Heart right ventricle (tissue), 16 donors: ENCODE data around the gene NPPB. TPM values are rescaled to one million over a fixed set of nuclear protein-coding genes. Genes with fewer than 3 reads are reported as not detected.

ENCODE experiments used
- ATAC-seq, 8 donors: fragments of 200-7000 bp; cut with Tn5 transposase; one replicate each; pipeline ENCODE4 v1.9.1; 2020; ENCODE audit warnings: mild to moderate bottlenecking in 8 of 8, moderate library complexity in 8 of 8, moderate number of reproducible peaks in 1 of 8
- DNase-seq, 2 donors: peaks; one replicate each; pipeline ENCODE4 v3.0.0-alpha.2; 2020
- H3K27ac ChIP-seq, 10 donors: fragments of 200-600 bp; sonication (generic) in 2 of 10; one replicate each; pipeline versions ENCODE4 v1.5.0 to v1.8.0; 2020 to 2022; ENCODE audit warnings: mild to moderate bottlenecking in 3 of 10
- H3K27me3 ChIP-seq, 7 donors: fragments of 200-600 bp; one replicate each; pipeline ENCODE4 v1.8.0; 2021 to 2022; ENCODE audit warnings: mild to moderate bottlenecking in 2 of 7
- H3K36me3 ChIP-seq, 9 donors: fragments of 200-600 bp; sonication (generic) in 1 of 9; one replicate each; pipeline versions ENCODE4 v1.5.0 to v1.8.0; 2020 to 2022; ENCODE audit warnings: mild to moderate bottlenecking in 2 of 9
- H3K4me1 ChIP-seq, 9 donors: fragments of 200-600 bp; sonication (generic) in 1 of 9; one replicate each; pipeline versions ENCODE4 v1.5.0 to v1.8.0; 2020 to 2022; ENCODE audit warnings: mild to moderate bottlenecking in 4 of 9
- H3K4me3 ChIP-seq, 10 donors: fragments of 200-600 bp; sonication (generic) in 2 of 10; one replicate each; pipeline versions ENCODE4 v1.5.0 to v1.8.0; 2020 to 2022; ENCODE audit warnings: mild to moderate bottlenecking in 7 of 10, moderate library complexity in 2 of 10
- H3K9me3 ChIP-seq, 11 donors: fragments of 200-600 bp in 10 of 11; sonication (generic) in 2 of 11; one replicate each; pipeline versions ENCODE4 v1.5.0 to v1.8.0; 2013 to 2022; ENCODE audit warnings: mild to moderate bottlenecking in 2 of 11, control low read depth in 1 of 11, moderate library complexity in 1 of 11
- CTCF ChIP-seq, 9 donors: fragments of 200-600 bp; sonication (generic) in 2 of 9; IDR thresholded peaks; one replicate each; pipeline versions ENCODE4 v1.5.0 to v1.8.0; 2021 to 2022; ENCODE audit warnings: antibody characterized with exemption in 9 of 9, mild to moderate bottlenecking in 5 of 9, moderate library complexity in 1 of 9
- WGBS, 2 donors: extraction: QIAGEN DNeasy Blood & Tissue Kit; methylation state at CpG; one replicate each; pipeline ENCODE4 v1.1.7; 2013; ENCODE audit warnings: inconsistent platforms in 1 of 2; 5-methylcytosine and 5-hydroxymethylcytosine counted together
- intact Hi-C, 10 donors: fragments of 100-400 bp; cut with DNase I; formaldehyde crosslinking; loops; one replicate each; pipeline versions ENCODE4 v1.11.1 to v1.14.2; 2022
- polyA plus RNA-seq, 2 donors: library from polyadenylated mRNA; stranded (reverse); fragments of 200-250 nt; gene quantifications; one replicate each; pipeline ENCODE4 v1.2.3, GENCODE V29; 2013
- total RNA-seq, 10 donors: library from RNA; stranded (reverse); fragmentation: NEBNext Ultra II Directional in 3 of 10; extraction: Animal tissue kit (Norgen Biotek cat#: 25700) in 3 of 10; gene quantifications; one replicate each; pipeline versions ENCODE4 v1.2.1 to v1.2.4, GENCODE V29; 2021 to 2023
- donor health status: Arrhythmogenic right ventricular cardiomyopathy.
- donor health status: ischemic (EF 13 %, LVEDD 7.1; RV severe dilation, severe dysfunction).
- donor health status: healthy with polysubstance abuse.
- donor health status: DM: no; HTN: yes; CAD: no.
- donor health status: DM: no; HTN: no; CAD: no.
- donor health status: ischemic (EF 25% LVEDD 6.9; RV normal size, moderate dysfunction).
- donor health status: ischemic (EF 25% LVEDD 5.7; RV mildly dilated, moderate dysfunction).
- donor health status: healthy.
- donor health status: DM: yes; HTN: yes; CAD: no.
- donor health status: Ischemic cardiomyopathy.
- donor health status: ischemic (EF 35%, LVEDD 5.7; RV mildly dilated, moderate dysfunction).
- donor health status: nonischemic (EF 11% LVEDD 7.7; RV severe dilation, severe dysfunction).
- donor health status: DM: yes; HTN: yes; CAD: no.
- donor health status: PGD.
- donor health status: ischemic (EF 29% LVEDD 5.4; RV normal size, mild dysfunction).
- donor health status: nonischemic (EF 23%, LVEDD 6.1; RV moderate dilation, normal function).

NPPB gene
- total and polyA plus RNA-seq, 12 donors = 1.1 to 15,996 (median 291) TPM

DNA sequence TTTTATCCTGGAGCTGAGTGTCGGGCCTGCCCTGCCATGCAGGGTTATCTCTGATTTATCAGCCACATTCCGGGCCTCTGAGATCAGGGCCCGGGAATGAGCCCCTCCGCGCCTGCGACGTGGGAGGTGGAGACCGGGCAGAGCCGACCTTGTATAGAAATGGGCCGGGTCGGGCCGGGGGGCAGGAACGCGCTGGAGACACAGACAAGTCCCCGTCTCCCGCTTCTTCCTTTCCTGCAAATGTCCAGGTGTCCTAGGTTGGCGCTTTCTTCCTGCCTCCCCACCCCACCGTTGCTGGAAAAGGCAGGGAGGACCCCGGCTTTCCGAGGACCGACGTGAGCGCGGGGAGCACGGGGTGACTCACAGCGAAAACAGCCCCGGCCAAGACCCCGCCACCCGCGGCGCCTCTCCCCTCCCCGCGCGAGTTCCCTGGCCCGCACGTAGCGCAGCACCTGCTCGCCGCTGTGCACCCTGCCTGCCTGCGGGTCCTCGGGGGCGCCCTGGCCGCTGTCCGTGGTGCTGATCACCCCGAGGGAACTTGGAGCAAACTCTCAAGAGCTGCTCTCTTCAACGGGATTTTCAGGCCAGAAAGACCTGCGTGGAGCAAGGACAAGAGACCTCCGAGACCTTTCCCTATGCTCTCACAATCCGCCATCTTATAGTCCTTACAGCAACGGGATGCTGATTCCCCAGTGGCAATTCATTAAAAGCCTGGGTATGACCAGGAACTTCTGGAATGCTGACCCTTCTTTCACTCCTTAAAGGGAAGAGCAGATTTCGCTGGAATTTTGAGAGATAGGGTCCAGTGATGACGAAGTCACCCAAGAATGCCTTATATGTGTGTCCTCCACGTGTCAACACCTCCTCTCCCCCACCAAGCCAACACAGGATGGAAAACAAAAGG is 475 bp upstream of the NPPB start:
- peak in 6 of 9 donors; percentile 10 to 41 (median 22) for TF ChIP-seq CTCF (IDR thresholded peaks at IDR 0.05)
- intact Hi-C loops = no loop called here
- H3K4me1 ChIP-seq = peaks cover 0 to 13% (median 5%) of the 10 kb centered on the region in 9 donors
- no peaks in the 10 kb centered on the region for H3K9me3 ChIP-seq
- H3K36me3 ChIP-seq = no peaks in the 10 kb centered on the region
- ATAC-seq (peak; percentile 65 to 83 (median 78)), DNase-seq (peak; percentile 66 to 75)
- peaks cover 6 to 57% (median 44%) of the 10 kb centered on the region in 7 donors for H3K27me3 ChIP-seq
- peak overlapping the region in 6 of 10 donors; percentile 8 to 52 (median 21) for H3K4me3 ChIP-seq
- 2% methylated on average over 51 to 53 of the region's 53 CpGs for WGBS, 2 donors
- H3K27ac ChIP-seq = peak overlapping the region in 3 of 10 donors; percentile 30 to 87 (median 31)

DNA sequence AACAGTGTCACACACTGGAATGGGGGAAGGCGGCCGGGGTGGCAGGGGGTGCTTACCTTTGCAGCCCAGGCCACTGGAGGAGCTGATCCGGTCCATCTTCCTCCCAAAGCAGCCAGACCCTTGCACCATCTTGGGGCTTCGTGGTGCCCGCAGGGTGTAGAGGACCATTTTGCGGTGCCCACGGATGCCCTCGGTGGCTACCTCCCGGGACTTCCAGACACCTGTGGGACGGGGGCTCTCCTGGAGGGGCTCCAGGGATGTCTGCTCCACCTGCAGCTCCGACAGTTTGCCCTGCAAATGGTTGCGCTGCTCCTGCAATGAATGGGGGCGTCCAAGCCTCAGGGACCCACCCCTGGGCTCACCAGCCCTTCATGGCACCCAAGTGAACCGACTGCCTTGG is 587 bp downstream of the NPPB start:
- 74 to 79% methylated on average over 14 of the region's 14 CpGs for WGBS, 2 donors
- no peak for TF ChIP-seq CTCF (IDR thresholded peaks at IDR 0.05)
- ATAC-seq = peak in 3 of 8 donors; percentile 8 to 25 (median 11)
- Histone ChIP-seq H3K36me3 (no peaks in the 10 kb centered on the region), H3K27me3 (peaks cover 6 to 58% (median 44%) of the 10 kb centered on the region in 7 donors), H3K4me3 (peak overlapping the region in 4 of 10 donors; percentile 8 to 52 (median 29)), H3K27ac (peak overlapping the region in 3 of 10 donors; percentile 44 to 87 (median 62)), H3K4me1 (peaks cover 0 to 13% (median 5%) of the 10 kb centered on the region in 9 donors), H3K9me3 (no peaks in the 10 kb centered on the region)
- DNase-seq = no peak
- intact Hi-C loops = no loop called here

GRCh38 chr1:11857164-11857851 is 1.4 kb downstream of the NPPB start:
- Histone ChIP-seq H3K4me1 (peaks cover 0 to 13% (median 5%) of the 10 kb centered on the region in 9 donors), H3K36me3 (no peaks in the 10 kb centered on the region), H3K4me3 (peak overlapping the region in 3 of 10 donors; percentile 20 to 52 (median 38)), H3K9me3 (no peaks in the 10 kb centered on the region), H3K27ac (peak overlapping the region in 3 of 10 donors; percentile 44 to 87 (median 62)), H3K27me3 (peaks cover 6 to 58% (median 44%) of the 10 kb centered on the region in 7 donors)
- ATAC-seq (peak in 1 of 8 donors; percentile 4), DNase-seq (no peak)
- TF ChIP-seq CTCF (IDR thresholded peaks at IDR 0.05) = no peak
- WGBS, 2 donors = 51 to 53% methylated on average over 10 of the region's 10 CpGs
- intact Hi-C loops = no loop called here

DNA sequence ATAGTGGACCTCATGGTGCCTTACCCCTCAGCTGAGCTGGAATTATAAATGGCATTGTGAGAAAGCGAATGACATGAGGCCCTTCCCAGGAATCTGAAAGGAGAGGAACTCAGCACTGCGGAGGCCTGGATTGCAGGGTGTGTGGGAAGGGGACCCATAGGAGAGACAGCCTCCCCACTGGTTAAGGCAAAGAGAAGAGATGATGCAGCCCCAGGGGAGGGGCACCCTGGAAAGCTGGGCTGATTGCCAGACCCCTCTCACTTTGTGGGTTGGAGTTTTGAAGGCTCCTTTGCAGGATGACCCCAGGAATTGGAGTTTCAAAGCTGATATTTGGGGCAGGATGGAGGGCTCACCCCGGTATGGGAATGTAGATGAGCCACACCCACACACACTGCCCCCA is 2.0 kb downstream of the NPPB start:
- Histone ChIP-seq H3K27me3 (peaks cover 6 to 57% (median 44%) of the 10 kb centered on the region in 7 donors), H3K4me1 (peaks cover 0 to 13% (median 5%) of the 10 kb centered on the region in 9 donors), H3K9me3 (no peaks in the 10 kb centered on the region), H3K27ac (peak overlapping the region in 1 of 10 donors; percentile 87), H3K4me3 (peak overlapping the region in 1 of 10 donors; percentile 52), H3K36me3 (no peaks in the 10 kb centered on the region)
- DNase-seq (no peak), ATAC-seq (peak in 4 of 8 donors; percentile 16 to 38 (median 25))
- intact Hi-C loops = no loop called here
- no peak for TF ChIP-seq CTCF (IDR thresholded peaks at IDR 0.05)
- 53 to 57% methylated on average over 3 of the region's 3 CpGs for WGBS, 2 donors
